ENCODE data around the gene AVPR1B.

DNA sequence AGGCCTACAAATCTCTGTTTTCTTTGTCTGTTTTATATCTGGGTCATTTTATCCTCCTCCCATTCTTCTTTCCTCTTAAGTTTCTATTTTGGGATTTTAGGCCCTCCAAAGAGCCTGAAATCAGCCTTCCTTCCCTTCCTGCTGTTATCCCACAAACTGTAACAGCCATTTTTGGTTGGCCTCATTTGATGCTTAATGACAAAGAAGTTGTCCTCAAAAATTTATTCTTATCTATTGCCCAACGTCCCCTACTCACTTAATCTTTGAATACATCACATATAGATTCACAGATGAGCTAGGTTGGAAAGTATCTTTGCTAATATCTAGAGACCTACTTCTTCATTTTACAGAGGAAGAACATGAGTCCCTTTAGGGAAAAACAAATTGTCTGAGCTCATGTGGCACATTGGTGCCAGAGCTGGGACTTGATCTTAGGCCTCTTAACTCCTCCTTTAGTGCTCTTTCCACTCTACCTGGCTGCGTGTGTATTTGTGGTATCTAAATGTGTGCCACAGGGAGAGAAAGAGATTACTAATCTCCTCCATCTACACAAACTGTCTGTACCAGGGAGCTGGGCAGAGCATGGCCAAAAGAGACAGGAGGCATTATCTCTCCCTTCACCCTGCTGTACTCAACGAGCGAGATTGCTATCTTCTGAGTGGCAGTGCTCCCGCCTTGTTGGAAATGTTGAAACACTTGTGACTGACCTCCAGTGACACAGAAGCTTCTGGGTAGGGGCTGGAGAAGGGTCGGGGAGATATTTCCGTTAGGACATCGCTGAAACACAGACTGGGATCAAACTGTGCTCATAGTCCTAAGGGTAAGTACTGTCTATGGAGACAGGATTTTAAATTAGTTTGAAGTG, 34.1 kb downstream of the AVPR1B start:
- TF ChIP-seq EZH2 (IDR thresholded peaks at IDR 0.05; ENCODE audit: low read length, unreplicated experiment) (no peak), CTCF (conservative IDR thresholded peaks at IDR 0.05; ENCODE audit: low read depth, low read length) (no peak)

Data from PC-3 (cell line).